Upper lobe of right lung (tissue), 1 donor: Measurements from ENCODE around the gene TMBIM1. TPM values are rescaled to one million over a fixed set of nuclear protein-coding genes. Genes with fewer than 3 reads are reported as not detected.

ENCODE experiments used
- ATAC-seq: fragments of 200-7000 bp; cut with Tn5 transposase; one replicate; pipeline ENCODE4 v1.9.1; 2020; ENCODE audit warnings: mild to moderate bottlenecking, moderate library complexity
- DNase-seq: peaks from one replicate; pipeline ENCODE4 v3.0.0-alpha.2; 2020
- H3K27ac ChIP-seq: fragments of 200-600 bp; one replicate; pipeline ENCODE4 v1.8.0; 2022
- H3K27me3 ChIP-seq: fragments of 200-600 bp; one replicate; pipeline ENCODE4 v1.8.0; 2022; ENCODE audit warnings: mild to moderate bottlenecking
- H3K36me3 ChIP-seq: fragments of 200-600 bp; one replicate; pipeline ENCODE4 v1.8.0; 2022
- H3K4me1 ChIP-seq: fragments of 200-600 bp; one replicate; pipeline ENCODE4 v1.8.0; 2022
- H3K4me3 ChIP-seq: fragments of 200-600 bp; one replicate; pipeline ENCODE4 v1.8.0; 2022; ENCODE audit warnings: mild to moderate bottlenecking
- H3K9me3 ChIP-seq: fragments of 200-600 bp; one replicate; pipeline ENCODE4 v1.8.0; 2022
- intact Hi-C: fragments of 100-400 bp; cut with DNase I; formaldehyde crosslinking; loops from one replicate; pipeline ENCODE4 v1.11.0; 2022
- total RNA-seq: library from RNA; stranded (reverse); fragmentation: NEBNext Ultra II Directional; extraction: Animal tissue kit (Norgen Biotek cat#: 25700); gene quantifications from one replicate; pipeline ENCODE4 v1.2.1, GENCODE V29; 2021
- TF ChIP-seq, protein P1 (sequence below): fragments of 200-600 bp; IDR thresholded peaks from one replicate; pipeline ENCODE4 v1.8.0; 2022; ENCODE audit warnings: antibody characterized with exemption
- donor health status: DM: no; HTN: yes; CAD: no; lungs with severe emphysema.

The TMBIM1 gene
- total RNA-seq, 1 donor from 2014 or later: 281 TPM

- peaks cover 100% of the 10 kb centered on the region for H3K36me3 ChIP-seq
- ATAC-seq (no peak), DNase-seq (no peak)
- TF ChIP-seq, protein P1, sequence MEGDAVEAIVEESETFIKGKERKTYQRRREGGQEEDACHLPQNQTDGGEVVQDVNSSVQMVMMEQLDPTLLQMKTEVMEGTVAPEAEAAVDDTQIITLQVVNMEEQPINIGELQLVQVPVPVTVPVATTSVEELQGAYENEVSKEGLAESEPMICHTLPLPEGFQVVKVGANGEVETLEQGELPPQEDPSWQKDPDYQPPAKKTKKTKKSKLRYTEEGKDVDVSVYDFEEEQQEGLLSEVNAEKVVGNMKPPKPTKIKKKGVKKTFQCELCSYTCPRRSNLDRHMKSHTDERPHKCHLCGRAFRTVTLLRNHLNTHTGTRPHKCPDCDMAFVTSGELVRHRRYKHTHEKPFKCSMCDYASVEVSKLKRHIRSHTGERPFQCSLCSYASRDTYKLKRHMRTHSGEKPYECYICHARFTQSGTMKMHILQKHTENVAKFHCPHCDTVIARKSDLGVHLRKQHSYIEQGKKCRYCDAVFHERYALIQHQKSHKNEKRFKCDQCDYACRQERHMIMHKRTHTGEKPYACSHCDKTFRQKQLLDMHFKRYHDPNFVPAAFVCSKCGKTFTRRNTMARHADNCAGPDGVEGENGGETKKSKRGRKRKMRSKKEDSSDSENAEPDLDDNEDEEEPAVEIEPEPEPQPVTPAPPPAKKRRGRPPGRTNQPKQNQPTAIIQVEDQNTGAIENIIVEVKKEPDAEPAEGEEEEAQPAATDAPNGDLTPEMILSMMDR: no peak
- peaks cover 17% of the 10 kb centered on the region for H3K4me1 ChIP-seq
- H3K4me3 ChIP-seq: no peak overlapping the region
- intact Hi-C loops: no loop called here
- no peaks in the 10 kb centered on the region for H3K27me3 ChIP-seq
- H3K27ac ChIP-seq: no peak overlapping the region
- no peaks in the 10 kb centered on the region for H3K9me3 ChIP-seq
Observed at GRCh38 chr2:218234521-218234920, 57.8 kb downstream of the TMBIM1 start.

DNA sequence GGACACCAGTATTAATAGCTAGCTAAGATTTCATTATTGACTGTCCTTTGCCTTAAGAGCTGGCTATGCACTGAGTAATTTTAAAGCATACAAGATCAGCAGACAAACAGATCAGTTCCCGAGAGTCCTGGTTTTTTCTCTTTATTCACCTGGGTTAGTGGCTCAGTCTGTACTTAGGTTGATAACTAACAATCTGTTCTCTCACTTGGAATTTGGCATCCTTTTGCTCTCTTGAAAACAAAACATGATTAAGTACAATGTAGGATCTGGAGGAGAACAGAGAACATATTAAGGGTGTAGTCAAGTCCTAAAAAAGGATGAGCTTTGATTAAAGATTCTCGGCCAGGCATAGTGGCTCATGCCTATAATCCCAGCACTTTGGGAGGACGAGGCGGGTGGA, 58.8 kb downstream of the TMBIM1 start:
- no peaks in the 10 kb centered on the region for H3K9me3 ChIP-seq
- no peak overlapping the region for H3K4me3 ChIP-seq
- intact Hi-C loops: no loop called here
- H3K27me3 ChIP-seq: no peaks in the 10 kb centered on the region
- no peak overlapping the region for H3K27ac ChIP-seq
- ATAC-seq (no peak), DNase-seq (no peak)
- H3K36me3 ChIP-seq: peaks cover 100% of the 10 kb centered on the region
- TF ChIP-seq, protein P1: no peak
- H3K4me1 ChIP-seq: peaks cover 26% of the 10 kb centered on the region

DNA sequence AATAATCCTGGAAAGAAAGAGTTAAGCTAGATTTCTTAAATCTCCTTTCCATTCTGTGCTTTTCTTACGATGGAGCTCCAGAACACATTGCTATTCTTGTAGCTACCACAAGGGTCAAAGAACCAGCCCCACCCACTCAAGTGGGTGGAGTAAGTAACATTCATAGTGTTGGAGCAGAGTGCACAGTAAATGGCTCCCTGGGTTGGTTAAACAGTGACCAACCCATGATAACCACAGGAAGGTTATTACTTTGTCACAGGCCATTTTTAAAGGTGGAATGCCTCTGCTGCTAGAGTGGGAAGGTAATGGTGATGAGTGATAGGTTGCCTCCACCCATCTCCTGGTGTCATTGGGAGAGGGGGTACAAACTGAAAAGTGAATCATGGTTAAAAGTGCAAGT, 61.4 kb downstream of the TMBIM1 start:
- intact Hi-C loops: no loop called here
- Histone ChIP-seq H3K27me3 (no peaks in the 10 kb centered on the region), H3K27ac (no peak overlapping the region), H3K36me3 (peaks cover 100% of the 10 kb centered on the region), H3K4me1 (peaks cover 34% of the 10 kb centered on the region), H3K9me3 (no peaks in the 10 kb centered on the region), H3K4me3 (no peak overlapping the region)
- peak; percentile 79 for ATAC-seq
- no peak for DNase-seq
- TF ChIP-seq, protein P1: peak; percentile 25

DNA sequence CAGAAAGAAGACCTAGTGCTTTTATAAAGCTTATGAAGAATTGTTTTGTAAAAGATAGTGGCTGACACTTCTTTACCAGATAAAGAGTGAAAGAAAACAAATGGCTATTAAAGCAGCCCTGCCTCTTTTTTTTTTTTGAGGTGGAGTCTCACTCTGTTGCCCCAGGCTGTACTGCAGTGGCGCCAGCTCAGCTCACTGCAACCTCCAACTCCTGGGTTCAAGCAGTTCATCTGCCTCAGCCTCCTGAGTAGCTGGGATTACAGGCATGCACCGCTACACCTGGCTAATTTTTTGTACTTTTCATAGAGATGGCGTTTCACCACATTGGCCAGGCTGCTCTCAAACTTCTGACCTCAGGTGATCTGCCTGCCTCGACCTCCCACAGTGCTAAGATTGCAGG, 62.5 kb downstream of the TMBIM1 start:
- H3K4me1 ChIP-seq: peaks cover 34% of the 10 kb centered on the region
- peaks cover 100% of the 10 kb centered on the region for H3K36me3 ChIP-seq
- no peak for DNase-seq
- H3K27ac ChIP-seq: peak overlapping the region; percentile 24
- TF ChIP-seq, protein P1: no peak
- H3K4me3 ChIP-seq: no peak overlapping the region
- H3K27me3 ChIP-seq: no peaks in the 10 kb centered on the region
- no peaks in the 10 kb centered on the region for H3K9me3 ChIP-seq
- ATAC-seq: no peak
- intact Hi-C loops: no loop called here

GRCh38 chr2:218229239-218229638, 63.1 kb downstream of the TMBIM1 start:
- H3K9me3 ChIP-seq: no peaks in the 10 kb centered on the region
- TF ChIP-seq, protein P1: no peak
- peak; percentile 91 for ATAC-seq
- intact Hi-C loops: no loop called here
- peaks cover 34% of the 10 kb centered on the region for H3K4me1 ChIP-seq
- peak overlapping the region; percentile 24 for H3K27ac ChIP-seq
- DNase-seq: no peak
- H3K4me3 ChIP-seq: no peak overlapping the region
- no peaks in the 10 kb centered on the region for H3K27me3 ChIP-seq
- peaks cover 98% of the 10 kb centered on the region for H3K36me3 ChIP-seq
